GM12878 (cell line): ENCODE data around the gene NT5DC3. TPM values are rescaled to one million over a fixed set of nuclear protein-coding genes. Genes with fewer than 3 reads are reported as not detected.

ENCODE experiments used
- ATAC-seq: fragments of 200-7000 bp; cut with Tn5 transposase; 3 replicates; pipeline ENCODE4 v1.9.1; 2020; ENCODE audit warnings: mild to moderate bottlenecking, moderate library complexity
- BruUV-seq: library from RNA; stranded (reverse); fragments of 400-500 nt; replicated peaks from 2 replicates; lab custom pipeline; 2021; lab: Mats Ljungman, UMichigan
- CTCF ChIA-PET: fragments of 300-600 bp; sonication (Branson Sonifier 250); formaldehyde crosslinking; extraction: SDS; loops from one replicate; lab custom pipeline; 2021; ENCODE audit warnings: inconsistent platforms; lab: Yijun Ruan, JAX
- POLR2A ChIA-PET: fragments of 350-600 bp; formaldehyde crosslinking; extraction: SDS; loops from one replicate; lab custom pipeline; 2021; ENCODE audit warnings: inconsistent platforms; lab: Charles Lee
- RAD21 ChIA-PET: fragments of 300-600 bp; sonication (Branson Sonifier 250); formaldehyde crosslinking; loops from one replicate; lab custom pipeline; 2023; ENCODE audit warnings: antibody characterized with exemption; ENCODE audit not compliant: unreplicated experiment; lab: Charles Lee
- SMC1A ChIA-PET: fragments of 300-600 bp; sonication (Branson Sonifier 250); formaldehyde crosslinking; loops from one replicate; lab custom pipeline; 2023; ENCODE audit not compliant: unreplicated experiment, uncharacterized antibody; lab: Charles Lee
- DNase-seq: peaks from one replicate; pipeline ENCODE4 v3.0.0-alpha.2; 2011; ENCODE audit warnings: low read depth, low spot score
- FAIRE-seq: peaks from 3 replicates; lab custom pipeline; 2011; peaks lifted over from hg19 to GRCh38; lab: Jason Lieb, UNC
- H2AFZ ChIP-seq: 2 replicates; pipeline ENCODE4 v1.6.0; 2011; ENCODE audit warnings: low read depth, low read length, control low read depth; ENCODE audit not compliant: control insufficient read depth
- H3K27ac ChIP-seq: 2 replicates; pipeline ENCODE4 v1.5.1; 2011; ENCODE audit warnings: control low read depth; ENCODE audit not compliant: control insufficient read depth, insufficient read depth
- H3K27me3 ChIP-seq, 2 experiments: replicated peaks in 1 of 2; 2 replicates each; pipeline versions ENCODE4 v1.6.0 to v1.6.1; 2011; ENCODE audit warnings: low read length in 1 of 2; ENCODE audit not compliant: control insufficient read depth in 2 of 2, insufficient read depth in 2 of 2
- H3K36me3 ChIP-seq, 2 experiments: 2 replicates each; pipeline ENCODE4 v1.5.1; 2011; ENCODE audit warnings: low read length in 1 of 2; ENCODE audit not compliant: control insufficient read depth in 2 of 2, insufficient read depth in 2 of 2
- H3K4me1 ChIP-seq: 2 replicates; pipeline ENCODE4 v1.6.1; 2011; ENCODE audit warnings: mild to moderate bottlenecking, low read length, moderate library complexity, mixed read lengths; ENCODE audit not compliant: control insufficient read depth, insufficient read depth
- H3K4me2 ChIP-seq: 2 replicates; pipeline ENCODE4 v1.6.0; 2011; ENCODE audit warnings: control low read depth; ENCODE audit not compliant: control insufficient read depth, insufficient read depth
- H3K4me3 ChIP-seq: fragments of 200-600 bp; sonication (generic); 2 replicates; pipeline ENCODE4 v1.5.1; 2016
- H3K79me2 ChIP-seq: 2 replicates; pipeline ENCODE4 v1.6.0; 2011; ENCODE audit warnings: low read length; ENCODE audit not compliant: control insufficient read depth, insufficient read depth
- H3K9ac ChIP-seq: 2 replicates; pipeline ENCODE4 v1.8.0; 2011; ENCODE audit warnings: low read length, control low read depth, mixed read lengths; ENCODE audit not compliant: control insufficient read depth, insufficient read depth
- H3K9me3 ChIP-seq: replicated peaks from 3 replicates; pipeline ENCODE4 v1.5.1; 2011; ENCODE audit warnings: mild to moderate bottlenecking, low read length; ENCODE audit not compliant: control insufficient read depth, insufficient read depth
- H4K20me1 ChIP-seq: 2 replicates; pipeline ENCODE4 v1.6.0; 2011; ENCODE audit not compliant: control insufficient read depth, insufficient read depth
- BACH1 ChIP-seq: fragments of 450-650 bp; IDR thresholded peaks from 2 replicates; pipeline ENCODE4 v1.6.1; 2017; ENCODE audit warnings: mild to moderate bottlenecking, borderline replicate concordance
- BHLHE40 ChIP-seq, 2 experiments: fragments of 450-650 bp in 1 of 2; IDR thresholded peaks; 2 replicates each; pipeline ENCODE4 v1.6.1; 2011 to 2017; ENCODE audit warnings: low read depth in 2 of 2, borderline replicate concordance in 1 of 2, improper control_type of control experiment in 1 of 2, low read length in 1 of 2, mild to moderate bottlenecking in 1 of 2
- ESRRA ChIP-seq: IDR thresholded peaks from 2 replicates; pipeline ENCODE4 v1.6.1; 2012; ENCODE audit warnings: mild to moderate bottlenecking, low read length, improper control_type of control experiment
- ETV6 ChIP-seq, 2 experiments: fragments of 450-650 bp in 1 of 2; IDR thresholded peaks in 1 of 2; conservative IDR thresholded peaks in 1 of 2; 2 replicates each; pipeline ENCODE4 v1.6.1; 2014; ENCODE audit warnings: antibody characterized with exemption in 1 of 2, borderline replicate concordance in 1 of 2, low read depth in 1 of 2, mild to moderate bottlenecking in 1 of 2, moderate library complexity in 1 of 2
- MTA2 ChIP-seq: fragments of 450-650 bp; IDR thresholded peaks from 2 replicates; pipeline ENCODE4 v1.6.1; 2016; ENCODE audit warnings: low read depth, mild to moderate bottlenecking, moderate library complexity
- RELB ChIP-seq: fragments of 450-650 bp; IDR thresholded peaks from 2 replicates; pipeline ENCODE4 v1.6.1; 2017; ENCODE audit warnings: low read depth, mild to moderate bottlenecking, moderate library complexity
- RUNX3 ChIP-seq: IDR thresholded peaks from 2 replicates; pipeline ENCODE4 v1.6.1; 2012; ENCODE audit warnings: low read length, inconsistent platforms
- SMAD5 ChIP-seq: IDR thresholded peaks from 2 replicates; pipeline ENCODE4 v1.6.1; 2016; ENCODE audit warnings: antibody characterized with exemption, low read depth
- ZBED1 ChIP-seq: IDR thresholded peaks from 2 replicates; pipeline ENCODE4 v1.6.1; 2016; ENCODE audit warnings: borderline replicate concordance
- ZSCAN29 ChIP-seq: fragments of 450-650 bp; IDR thresholded peaks from 2 replicates; pipeline ENCODE4 v1.6.1; 2017; ENCODE audit warnings: mild to moderate bottlenecking, moderate library complexity
- ZZZ3 ChIP-seq: IDR thresholded peaks from 2 replicates; pipeline ENCODE4 v1.6.1; 2011; ENCODE audit warnings: low read depth; ENCODE audit not compliant: control insufficient read depth, insufficient read length
- WGBS: methylation state at CpG from one replicate; pipeline ENCODE4 v1.1.6; 2016; ENCODE audit warnings: low lambda C conversion rate; ENCODE audit not compliant: insufficient replicate concordance, insufficient coverage; ENCODE audit errors: missing lambda C conversion rate; 5-methylcytosine and 5-hydroxymethylcytosine counted together
- in situ Hi-C: fragments of 300-500 bp; cut with MboI; formaldehyde crosslinking; loops from 9 replicates; pipeline ENCODE4 v1.14.3; 2018; ENCODE audit warnings: mixed read lengths
- intact Hi-C: fragments of 100-400 bp; cut with micrococcal nuclease; formaldehyde crosslinking; loops from one replicate; pipeline ENCODE4 v1.14.2; 2022; ENCODE audit not compliant: unreplicated experiment
- polyA plus RNA-seq, 11 experiments: library from polyadenylated mRNA; depleted of rRNA in 4 of 11; unstranded in 6 of 11; stranded (reverse) in 5 of 11; fragments of >200 nt; fragmentation: Nextera tagmentation in 4 of 11; fragmentation: Illumina TruSeq in 1 of 11; extraction: Ambion mirVana in 4 of 11; extraction: Trizol in 1 of 11; gene quantifications; 1 replicate in 1 of 11; 2 replicates in 10 of 11; pipeline versions ENCODE4 v1.2.1 to v1.2.3, GENCODE V29; 2011 to 2016; ENCODE audit warnings: inconsistent platforms in 2 of 11, missing spikeins in 2 of 11, low read depth in 1 of 11
- total RNA-seq, 4 experiments: library from RNA; depleted of rRNA in 3 of 4; stranded (reverse); fragments of >200 nt in 3 of 4; fragmentation: Illumina TruSeq in 1 of 4; extraction: Trizol in 1 of 4; gene quantifications; 2 replicates each; pipeline versions ENCODE4 v1.2.1 to v1.2.3, GENCODE V29; 2013 to 2021

Gene NT5DC3
- total and polyA plus RNA-seq, 10 of the 15 experiments (the other 5 are each of a cell fraction or from before 2014, with no cell fraction given): 2.0 to 12.4 (median 5.9) TPM

DNA sequence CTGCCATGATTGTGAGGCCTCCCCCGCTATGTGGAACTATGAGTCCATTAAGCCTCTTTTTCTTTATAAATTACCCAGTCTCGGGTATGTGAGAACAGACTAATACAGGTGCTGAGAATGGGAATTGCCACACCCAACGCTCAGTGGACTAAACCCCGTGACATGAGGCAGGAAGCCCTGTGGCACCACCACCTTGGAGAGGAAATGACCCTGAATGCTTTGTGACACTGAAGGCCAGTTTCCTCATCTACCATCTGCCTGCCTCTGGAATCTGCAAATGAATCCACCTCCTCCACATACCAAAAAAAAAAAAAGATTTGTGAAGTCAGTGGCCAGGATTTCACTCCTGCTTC, 41.6 kb downstream of the NT5DC3 start:
- no TSS peak for BruUV-seq
- no peaks in the 10 kb centered on the region for H3K79me2 ChIP-seq
- ChIA-PET CTCF (no interaction called here), RAD21 (no interaction called here), SMC1A (no interaction called here), POLR2A (no interaction called here)
- in situ Hi-C loops: no loop called here
- TF ChIP-seq BHLHE40 (IDR thresholded peaks at IDR 0.05; ENCODE audit: borderline replicate concordance in 1 of 2, low read depth in 2 of 2, low read length in 1 of 2) (no peak), ZZZ3 (no peak), MTA2 (no peak), ZSCAN29 (no peak), BACH1 (no peak), RUNX3 (no peak), RELB (no peak), SMAD5 (no peak), ZBED1 (no peak), ESRRA (no peak), ETV6 (conservative IDR thresholded peaks at IDR 0.05 in 1 of 2, IDR thresholded peaks at IDR 0.05 in 1 of 2; ENCODE audit: borderline replicate concordance in 1 of 2, low read depth in 1 of 2) (no peak)
- intact Hi-C loops: no loop called here
- no peak overlapping the region for H3K9ac ChIP-seq
- FAIRE-seq (no peak), DNase-seq (no peak), ATAC-seq (no peak)
- H4K20me1 ChIP-seq: no peaks in the 10 kb centered on the region
- no peak overlapping the region for H3K4me2 ChIP-seq
- H2AFZ ChIP-seq: no peak overlapping the region
- no peaks in the 10 kb centered on the region for H3K4me1 ChIP-seq
- no peak overlapping the region for H3K4me3 ChIP-seq
- no peak overlapping the region for H3K27ac ChIP-seq
- peaks cover 5% of the 10 kb centered on the region in 2 experiments; a peak in 2 of 4 replicates for H3K36me3 ChIP-seq
- H3K27me3 ChIP-seq: no peaks in the 10 kb centered on the region
- no peaks in the 10 kb centered on the region for H3K9me3 ChIP-seq
- WGBS: 95% methylated on average over 4 of the region's 4 CpGs
